HEK293 (cell line): Measurements from ENCODE around the gene CARNS1.
A peak's percentile ranks its signal among the peaks of the same experiment; 100 is the strongest.

ENCODE experiments used
- GFI1B ChIP-seq: fragments of 450-650 bp; formaldehyde crosslinking; IDR thresholded peaks from 2 replicates; pipeline ENCODE4 v1.5.1; 2016; ENCODE audit warnings: missing biosample characterization, missing genetic modification characterization
- GLIS2 ChIP-seq: fragments of 450-650 bp; formaldehyde crosslinking; IDR thresholded peaks from 2 replicates; pipeline ENCODE4 v1.5.1; 2016; ENCODE audit warnings: missing biosample characterization, missing genetic modification characterization
- KLF1 ChIP-seq: fragments of 450-650 bp; formaldehyde crosslinking; IDR thresholded peaks from 2 replicates; pipeline ENCODE4 v1.5.1; 2016; ENCODE audit warnings: missing biosample characterization, missing genetic modification characterization
- KLF10 ChIP-seq: fragments of 450-650 bp; IDR thresholded peaks from 2 replicates; pipeline ENCODE4 v1.5.1; 2018; ENCODE audit warnings: missing biosample characterization, mild to moderate bottlenecking, missing genetic modification characterization
- OSR2 ChIP-seq: fragments of 450-650 bp; formaldehyde crosslinking; IDR thresholded peaks from 2 replicates; pipeline ENCODE4 v1.5.1; 2016; ENCODE audit warnings: missing biosample characterization, missing genetic modification characterization
- PBX3 ChIP-seq: sonication (generic); formaldehyde crosslinking; IDR thresholded peaks from 2 replicates; pipeline ENCODE4 v1.8.1; 2022; ENCODE audit warnings: mild to moderate bottlenecking, moderate library complexity, missing genetic modification reagents
- SP3 ChIP-seq: fragments of 450-650 bp; formaldehyde crosslinking; IDR thresholded peaks from 2 replicates; pipeline ENCODE4 v1.5.1; 2016; ENCODE audit warnings: missing biosample characterization, missing genetic modification characterization
- TRIM28 ChIP-seq: IDR thresholded peaks from 2 replicates; pipeline ENCODE4 v1.6.1; 2011; ENCODE audit warnings: low read length, control low read depth, borderline replicate concordance
- TSHZ1 ChIP-seq: fragments of 450-650 bp; formaldehyde crosslinking; IDR thresholded peaks from 2 replicates; pipeline ENCODE4 v1.5.1; 2016; ENCODE audit warnings: missing biosample characterization, missing genetic modification characterization, borderline replicate concordance
- WT1 ChIP-seq: fragments of 450-650 bp; formaldehyde crosslinking; IDR thresholded peaks from 2 replicates; pipeline ENCODE4 v1.5.1; 2016; ENCODE audit warnings: missing biosample characterization, missing genetic modification characterization
- ZFHX2 ChIP-seq: fragments of 450-650 bp; formaldehyde crosslinking; conservative IDR thresholded peaks from 2 replicates; pipeline ENCODE4 v1.5.1; 2016; ENCODE audit warnings: missing biosample characterization, missing genetic modification characterization
- ZNF146 ChIP-seq: fragments of 450-650 bp; formaldehyde crosslinking; IDR thresholded peaks from 2 replicates; pipeline ENCODE4 v1.5.1; 2016; ENCODE audit warnings: missing biosample characterization, missing genetic modification characterization
- ZNF174 ChIP-seq: fragments of 450-650 bp; formaldehyde crosslinking; IDR thresholded peaks from 2 replicates; pipeline ENCODE4 v1.5.0; 2017; ENCODE audit warnings: missing biosample characterization, mild to moderate bottlenecking, missing genetic modification characterization
- ZNF2 ChIP-seq: fragments of 450-650 bp; formaldehyde crosslinking; IDR thresholded peaks from 2 replicates; pipeline ENCODE4 v1.5.1; 2016; ENCODE audit warnings: missing biosample characterization, missing genetic modification characterization
- ZNF274 ChIP-seq, 2 experiments: fragments of 200-500 bp in 1 of 2; fragments of 450-650 bp in 1 of 2; sonication (Bioruptor generic) in 1 of 2; formaldehyde crosslinking in 1 of 2; IDR thresholded peaks; 2 replicates each; pipeline versions ENCODE4 v1.5.1 to v1.6.1; 2014 to 2016; ENCODE audit warnings: borderline replicate concordance in 1 of 2, inconsistent platforms in 1 of 2, low read length in 1 of 2, missing biosample characterization in 1 of 2, missing genetic modification characterization in 1 of 2
- ZNF280C ChIP-seq: fragments of 450-650 bp; formaldehyde crosslinking; IDR thresholded peaks from 2 replicates; pipeline ENCODE4 v1.5.1; 2016; ENCODE audit warnings: missing biosample characterization, missing genetic modification characterization
- ZNF292 ChIP-seq: fragments of 450-650 bp; formaldehyde crosslinking; IDR thresholded peaks from 2 replicates; pipeline ENCODE4 v1.5.1; 2016; ENCODE audit warnings: low read depth, missing biosample characterization, missing genetic modification characterization, borderline replicate concordance
- ZNF518A ChIP-seq: fragments of 450-650 bp; formaldehyde crosslinking; conservative IDR thresholded peaks from 2 replicates; pipeline ENCODE4 v1.5.1; 2016; ENCODE audit warnings: low read depth, missing biosample characterization, missing genetic modification characterization
- ZNF610 ChIP-seq: fragments of 450-650 bp; formaldehyde crosslinking; IDR thresholded peaks from 2 replicates; pipeline ENCODE4 v1.5.1; 2016; ENCODE audit warnings: missing biosample characterization, missing genetic modification characterization, borderline replicate concordance
- ZNF629 ChIP-seq: fragments of 450-650 bp; formaldehyde crosslinking; IDR thresholded peaks from 2 replicates; pipeline ENCODE4 v1.5.1; 2017; ENCODE audit warnings: missing biosample characterization, missing genetic modification characterization
- ZNF76 ChIP-seq: fragments of 450-650 bp; formaldehyde crosslinking; IDR thresholded peaks from 2 replicates; pipeline ENCODE4; 2016; ENCODE audit warnings: low read depth, missing biosample characterization, missing genetic modification characterization, borderline replicate concordance
- ZNF843 ChIP-seq: fragments of 450-650 bp; formaldehyde crosslinking; IDR thresholded peaks from 2 replicates; pipeline ENCODE4 v1.5.1; 2016; ENCODE audit warnings: missing biosample characterization, missing genetic modification characterization
- TF ChIP-seq, protein P1 (sequence below): fragments of 450-650 bp; formaldehyde crosslinking; IDR thresholded peaks from 2 replicates; pipeline ENCODE4 v1.5.1; 2016; ENCODE audit warnings: missing biosample characterization, missing genetic modification characterization

CARNS1 gene

GRCh38 chr11:67391304-67392182 is 23.9 kb upstream of the CARNS1 start, which contains the start of gene RAD9A (continued):
- no peak; the same call in 1 of the 2 replicates for TF ChIP-seq ZFHX2 (tag by site-specific recombination)
- TF ChIP-seq ZNF76 (tag by site-specific recombination) = peak; percentile 56; the same call in 1 of the 2 replicates
- peak; percentile 91 for TF ChIP-seq KLF10 (tag by site-specific recombination)
- TF ChIP-seq OSR2 (tag by site-specific recombination) = peak; percentile 38; the same call in 1 of the 2 replicates
- peak; percentile 49; the same call in 1 of the 2 replicates for TF ChIP-seq ZNF2 (tag by site-specific recombination)
- peak; percentile 65 for TF ChIP-seq SP3 (tag by site-specific recombination)
- peak; percentile 18; the same call in 1 of the 2 replicates for TF ChIP-seq ZNF518A (tag by site-specific recombination)
- TF ChIP-seq TRIM28 = no peak
- TF ChIP-seq ZNF174 (tag by site-specific recombination) = no peak
- peak; percentile 72; the same call in 1 of the 2 replicates for TF ChIP-seq PBX3 (CRISPR knock-in tag)
- TF ChIP-seq WT1 = no peak; the same call in 1 of the 2 replicates
- 0 out of 2 replicates have a peak, but pooled peaks have one; percentile 10 for TF ChIP-seq ZNF292 (tag by site-specific recombination)
- 0 out of 2 replicates have a peak, but pooled peaks have one; percentile 10 for TF ChIP-seq KLF1
- no peak for TF ChIP-seq ZNF146
- 0 out of 2 replicates have a peak, but pooled peaks have one; percentile 60 for TF ChIP-seq GLIS2 (tag by site-specific recombination)
- peak; percentile 54; the same call in 1 of the 2 replicates for TF ChIP-seq ZNF843
- TF ChIP-seq TSHZ1 (tag by site-specific recombination) = peak; percentile 52; the same call in 1 of the 2 replicates
- TF ChIP-seq, protein P1, sequence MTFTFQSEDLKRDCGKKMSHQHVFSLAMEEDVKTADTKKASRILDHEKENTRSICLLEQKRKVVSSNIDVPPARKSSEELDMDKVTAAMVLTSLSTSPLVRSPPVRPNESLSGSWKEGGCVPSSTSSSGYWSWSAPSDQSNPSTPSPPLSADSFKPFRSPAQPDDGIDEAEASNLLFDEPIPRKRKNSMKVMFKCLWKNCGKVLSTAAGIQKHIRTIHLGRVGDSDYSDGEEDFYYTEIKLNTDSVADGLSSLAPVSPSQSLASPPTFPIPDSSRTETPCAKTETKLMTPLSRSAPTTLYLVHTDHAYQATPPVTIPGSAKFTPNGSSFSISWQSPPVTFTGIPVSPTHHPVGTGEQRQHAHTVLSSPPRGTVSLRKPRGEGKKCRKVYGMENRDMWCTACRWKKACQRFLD = 0 out of 2 replicates have a peak, but pooled peaks have one; percentile 37
- no peak for TF ChIP-seq GFI1B (tag by site-specific recombination)
- peak; percentile 46 for TF ChIP-seq ZNF629 (tag by site-specific recombination)
- TF ChIP-seq ZNF280C (tag by site-specific recombination) = no peak
- TF ChIP-seq ZNF274 (IDR thresholded peaks at IDR 0.05; ENCODE audit: low read length) = no peak
- TF ChIP-seq ZNF274 (tag by site-specific recombination; IDR thresholded peaks at IDR 0.05; ENCODE audit: borderline replicate concordance) = no peak
- TF ChIP-seq ZNF610 (tag by site-specific recombination) = peak; percentile 75
